ENCODE data around the gene SLC12A9.
A peak's percentile ranks its signal among the peaks of the same experiment; 100 is the strongest.

Gene SLC12A9

DNA sequence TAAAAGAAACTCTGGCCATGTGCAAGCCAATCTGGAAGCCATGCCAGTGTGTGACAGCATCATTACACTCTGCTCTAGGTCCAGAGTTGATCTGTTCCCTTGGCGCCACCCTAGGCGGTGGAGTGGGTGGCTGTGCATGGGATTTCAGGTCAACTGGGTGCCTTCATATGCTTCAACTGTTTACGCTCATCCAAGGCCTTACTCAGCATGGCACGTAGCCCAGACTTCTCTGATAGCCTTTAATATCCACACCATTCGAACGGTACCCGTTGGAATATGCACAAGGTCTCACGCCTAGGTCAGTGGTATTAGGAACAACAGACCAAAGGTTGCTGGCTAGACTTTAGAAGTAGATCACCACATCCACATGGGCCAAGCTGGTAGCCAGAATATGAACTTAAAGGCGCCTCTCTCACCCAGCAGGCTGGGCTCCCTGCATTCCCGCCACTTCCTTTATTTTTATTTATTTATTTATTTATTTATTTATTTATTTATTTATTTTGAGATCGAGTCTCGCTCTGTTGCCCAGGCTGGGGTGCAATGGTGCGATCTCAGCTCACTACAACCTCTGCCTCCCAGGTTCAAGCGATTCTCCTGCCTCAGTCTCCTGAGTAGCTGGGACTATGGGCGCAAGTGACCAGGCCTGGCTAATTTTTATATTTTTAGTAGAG is 61.8 kb downstream of the SLC12A9 start (continued):
- TF ChIP-seq BCL11A (tag by site-specific recombination; IDR thresholded peaks at IDR 0.05; ENCODE audit: low read depth) (no peak), ZNF785 (tag by site-specific recombination; IDR thresholded peaks at IDR 0.05) (no peak), GLI4 (tag by site-specific recombination; IDR thresholded peaks at IDR 0.05) (no peak), ZNF658 (tag by site-specific recombination; IDR thresholded peaks at IDR 0.05) (no peak), ZNF169 (tag by site-specific recombination; IDR thresholded peaks at IDR 0.05) (no peak), ZNF549 (tag by site-specific recombination; IDR thresholded peaks at IDR 0.05) (no peak), ZNF621 (tag by site-specific recombination; IDR thresholded peaks at IDR 0.05) (no peak), KLF7 (tag by site-specific recombination; IDR thresholded peaks at IDR 0.05; ENCODE audit: borderline replicate concordance) (no peak), OSR2 (tag by site-specific recombination; IDR thresholded peaks at IDR 0.05) (no peak), IKZF3 (tag by site-specific recombination; IDR thresholded peaks at IDR 0.05) (no peak), BCL11B (tag by site-specific recombination; IDR thresholded peaks at IDR 0.05; ENCODE audit: low read depth) (no peak), ZBTB26 (tag by site-specific recombination; optimal IDR thresholded peaks at IDR 0.05) (no peak), ZNF561 (tag by site-specific recombination; IDR thresholded peaks at IDR 0.05; ENCODE audit: borderline replicate concordance) (no peak), ZNF501 (tag by site-specific recombination; IDR thresholded peaks at IDR 0.05) (0 out of 2 replicates have a peak, but pooled peaks have one; percentile 33), ZBTB10 (tag by site-specific recombination; IDR thresholded peaks at IDR 0.05) (no peak), ZXDB (tag by site-specific recombination; IDR thresholded peaks at IDR 0.05) (peak; percentile 52; the same call in 1 of the 2 replicates), ZNF777 (tag by site-specific recombination; IDR thresholded peaks at IDR 0.05; ENCODE audit: borderline replicate concordance) (no peak), ZBTB1 (tag by site-specific recombination; IDR thresholded peaks at IDR 0.05) (no peak), ZNF302 (tag by site-specific recombination; IDR thresholded peaks at IDR 0.05; ENCODE audit: low read depth) (no peak), ZNF324 (tag by site-specific recombination; IDR thresholded peaks at IDR 0.05) (no peak), ZNF513 (tag by site-specific recombination; IDR thresholded peaks at IDR 0.05) (no peak), ZNF202 (tag by site-specific recombination; IDR thresholded peaks at IDR 0.05; ENCODE audit: borderline replicate concordance) (0 out of 2 replicates have a peak, but pooled peaks have one; percentile 49), ZNF544 (tag by site-specific recombination; IDR thresholded peaks at IDR 0.05) (no peak), ZNF792 (tag by site-specific recombination; IDR thresholded peaks at IDR 0.05) (no peak), ZNF19 (tag by site-specific recombination; IDR thresholded peaks at IDR 0.05; ENCODE audit: low read depth) (no peak)
- TF ChIP-seq, protein P1, sequence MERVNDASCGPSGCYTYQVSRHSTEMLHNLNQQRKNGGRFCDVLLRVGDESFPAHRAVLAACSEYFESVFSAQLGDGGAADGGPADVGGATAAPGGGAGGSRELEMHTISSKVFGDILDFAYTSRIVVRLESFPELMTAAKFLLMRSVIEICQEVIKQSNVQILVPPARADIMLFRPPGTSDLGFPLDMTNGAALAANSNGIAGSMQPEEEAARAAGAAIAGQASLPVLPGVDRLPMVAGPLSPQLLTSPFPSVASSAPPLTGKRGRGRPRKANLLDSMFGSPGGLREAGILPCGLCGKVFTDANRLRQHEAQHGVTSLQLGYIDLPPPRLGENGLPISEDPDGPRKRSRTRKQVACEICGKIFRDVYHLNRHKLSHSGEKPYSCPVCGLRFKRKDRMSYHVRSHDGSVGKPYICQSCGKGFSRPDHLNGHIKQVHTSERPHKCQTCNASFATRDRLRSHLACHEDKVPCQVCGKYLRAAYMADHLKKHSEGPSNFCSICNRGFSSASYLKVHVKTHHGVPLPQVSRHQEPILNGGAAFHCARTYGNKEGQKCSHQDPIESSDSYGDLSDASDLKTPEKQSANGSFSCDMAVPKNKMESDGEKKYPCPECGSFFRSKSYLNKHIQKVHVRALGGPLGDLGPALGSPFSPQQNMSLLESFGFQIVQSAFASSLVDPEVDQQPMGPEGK (tag by site-specific recombination; IDR thresholded peaks at IDR 0.05) = no peak
- TF ChIP-seq, protein P2, sequence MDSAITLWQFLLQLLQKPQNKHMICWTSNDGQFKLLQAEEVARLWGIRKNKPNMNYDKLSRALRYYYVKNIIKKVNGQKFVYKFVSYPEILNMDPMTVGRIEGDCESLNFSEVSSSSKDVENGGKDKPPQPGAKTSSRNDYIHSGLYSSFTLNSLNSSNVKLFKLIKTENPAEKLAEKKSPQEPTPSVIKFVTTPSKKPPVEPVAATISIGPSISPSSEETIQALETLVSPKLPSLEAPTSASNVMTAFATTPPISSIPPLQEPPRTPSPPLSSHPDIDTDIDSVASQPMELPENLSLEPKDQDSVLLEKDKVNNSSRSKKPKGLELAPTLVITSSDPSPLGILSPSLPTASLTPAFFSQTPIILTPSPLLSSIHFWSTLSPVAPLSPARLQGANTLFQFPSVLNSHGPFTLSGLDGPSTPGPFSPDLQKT (IDR thresholded peaks at IDR 0.05; ENCODE audit: borderline replicate concordance, low read depth, low read length) = no peak
- TF ChIP-seq, protein P3, sequence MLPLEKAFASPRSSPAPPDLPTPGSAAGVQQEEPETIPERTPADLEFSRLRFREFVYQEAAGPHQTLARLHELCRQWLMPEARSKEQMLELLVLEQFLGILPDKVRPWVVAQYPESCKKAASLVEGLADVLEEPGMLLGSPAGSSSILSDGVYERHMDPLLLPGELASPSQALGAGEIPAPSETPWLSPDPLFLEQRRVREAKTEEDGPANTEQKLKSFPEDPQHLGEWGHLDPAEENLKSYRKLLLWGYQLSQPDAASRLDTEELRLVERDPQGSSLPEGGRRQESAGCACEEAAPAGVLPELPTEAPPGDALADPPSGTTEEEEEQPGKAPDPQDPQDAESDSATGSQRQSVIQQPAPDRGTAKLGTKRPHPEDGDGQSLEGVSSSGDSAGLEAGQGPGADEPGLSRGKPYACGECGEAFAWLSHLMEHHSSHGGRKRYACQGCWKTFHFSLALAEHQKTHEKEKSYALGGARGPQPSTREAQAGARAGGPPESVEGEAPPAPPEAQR (tag by site-specific recombination; IDR thresholded peaks at IDR 0.05) = no peak
- TF ChIP-seq, protein P4, sequence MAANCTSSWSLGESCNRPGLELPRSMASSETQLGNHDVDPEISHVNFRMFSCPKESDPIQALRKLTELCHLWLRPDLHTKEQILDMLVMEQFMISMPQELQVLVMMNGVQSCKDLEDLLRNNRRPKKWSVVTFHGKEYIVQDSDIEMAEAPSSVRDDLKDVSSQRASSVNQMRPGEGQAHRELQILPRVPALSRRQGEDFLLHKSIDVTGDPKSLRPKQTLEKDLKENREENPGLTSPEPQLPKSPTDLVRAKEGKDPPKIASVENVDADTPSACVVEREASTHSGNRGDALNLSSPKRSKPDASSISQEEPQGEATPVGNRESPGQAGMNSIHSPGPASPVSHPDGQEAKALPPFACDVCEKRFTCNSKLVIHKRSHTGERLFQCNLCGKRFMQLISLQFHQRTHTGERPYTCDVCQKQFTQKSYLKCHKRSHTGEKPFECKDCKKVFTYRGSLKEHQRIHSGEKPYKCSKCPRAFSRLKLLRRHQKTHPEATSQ (tag by site-specific recombination; IDR thresholded peaks at IDR 0.05) = no peak
